ENCODE data around the gene DHX29. TPM values are rescaled to one million over a fixed set of nuclear protein-coding genes. Genes with fewer than 3 reads are reported as not detected.

DHX29 gene
- total RNA-seq, 4 donors from 2014 or later = 26.1 to 34.9 (median 30.2) TPM

GRCh38 chr5:55222092-55222984 lies 85.2 kb downstream of the DHX29 start:
- peaks cover 14 to 47% (median 32%) of the 10 kb centered on the region in 4 donors for H3K4me1 ChIP-seq
- H3K4me3 ChIP-seq = no peak overlapping the region
- H3K27me3 ChIP-seq = peaks cover 21 to 99% (median 72%) of the 10 kb centered on the region in 4 donors
- H3K36me3 ChIP-seq = no peaks in the 10 kb centered on the region
- TF ChIP-seq CTCF (IDR thresholded peaks at IDR 0.05) (no peak), POLR2AphosphoS5 (IDR thresholded peaks at IDR 0.05) (no peak), POLR2A (IDR thresholded peaks at IDR 0.05; ENCODE audit: low read depth) (no peak), EP300 (IDR thresholded peaks at IDR 0.05) (no peak)
- DNase-seq (ENCODE audit: extremely low spot score) = peak; percentile 50
- intact Hi-C loops (cut with DNase I) = no loop called here
- no peak overlapping the region for H3K27ac ChIP-seq (replicated peaks in 1 of 4)
- H3K9me3 ChIP-seq = no peaks in the 10 kb centered on the region
- 23% methylated on average over 26 of the region's 30 CpGs for WGBS

DNA sequence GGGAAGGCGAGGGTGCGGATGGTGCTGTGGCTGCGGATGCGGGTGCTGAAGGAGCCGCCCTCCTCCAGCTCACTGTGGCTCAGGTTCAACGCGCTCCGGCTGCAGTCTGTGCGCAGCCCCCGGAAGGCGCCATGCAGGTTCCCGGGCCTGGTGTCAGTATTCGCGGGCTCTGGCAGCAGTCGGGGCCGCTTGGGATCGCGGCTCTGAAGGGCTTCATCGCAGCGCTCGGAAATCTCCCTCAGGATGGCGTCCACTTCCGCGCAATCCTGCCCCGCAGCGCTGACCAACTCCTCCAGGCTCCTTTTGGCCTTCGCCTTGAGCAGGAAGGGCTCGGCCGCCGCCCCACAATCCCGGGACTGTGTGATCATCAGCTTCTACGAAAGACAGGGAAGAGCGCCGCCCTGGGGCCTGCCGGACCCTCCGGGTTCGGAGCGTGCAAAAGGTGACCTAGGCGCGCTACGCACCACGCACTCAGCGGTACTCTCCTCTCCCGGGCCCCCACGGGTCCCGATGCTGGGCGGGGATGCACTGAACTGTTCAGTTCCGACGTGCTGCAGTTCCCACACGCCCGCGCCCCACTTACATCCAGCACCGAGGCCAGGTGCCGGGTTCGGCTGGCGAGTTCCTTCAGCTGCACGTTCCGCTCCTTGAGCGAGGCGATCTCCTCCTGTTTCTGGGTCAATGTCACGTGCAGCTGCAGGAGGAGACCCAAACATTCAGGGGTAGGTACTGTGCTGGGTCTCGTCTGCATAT lies 86.9 kb downstream of the DHX29 start:
- DNase-seq (ENCODE audit: extremely low spot score) = no peak

DNA sequence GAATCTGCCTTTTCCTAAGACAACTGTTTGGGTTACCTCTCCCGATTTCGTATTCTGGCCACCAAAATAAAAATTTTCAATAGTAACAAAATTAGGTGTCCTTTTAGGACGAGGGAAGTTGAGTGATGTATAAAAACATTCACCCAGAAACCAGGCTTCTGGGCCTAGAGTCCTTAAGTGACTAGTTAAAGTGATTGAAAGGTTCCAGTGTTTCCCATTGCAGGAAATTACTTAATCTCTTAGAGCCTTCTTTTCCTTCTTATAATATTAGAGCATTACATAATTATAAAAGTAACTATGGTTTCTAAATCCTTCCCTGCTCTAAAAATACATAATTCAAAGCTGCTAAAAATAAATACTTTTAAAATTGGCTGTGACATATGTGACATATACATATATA lies 87.7 kb downstream of the DHX29 start:
- no peak overlapping the region for H3K27ac ChIP-seq (replicated peaks in 1 of 4)
- peaks cover 8 to 73% (median 51%) of the 10 kb centered on the region in 4 donors for H3K27me3 ChIP-seq
- TF ChIP-seq POLR2A (IDR thresholded peaks at IDR 0.05; ENCODE audit: low read depth) (no peak), POLR2AphosphoS5 (IDR thresholded peaks at IDR 0.05) (no peak), EP300 (IDR thresholded peaks at IDR 0.05) (no peak), CTCF (IDR thresholded peaks at IDR 0.05) (no peak)
- H3K9me3 ChIP-seq = no peaks in the 10 kb centered on the region
- H3K36me3 ChIP-seq = no peaks in the 10 kb centered on the region
- H3K4me3 ChIP-seq = no peak overlapping the region
- intact Hi-C loops (cut with DNase I) = no loop called here
- 87% methylated on average over 3 of the region's 3 CpGs for WGBS
- H3K4me1 ChIP-seq = peaks cover 9 to 34% (median 20%) of the 10 kb centered on the region in 4 donors
- DNase-seq (ENCODE audit: extremely low spot score) = peak; percentile 4

More for the DNA sequence above, 86.9 kb downstream of the DHX29 start:
- Histone ChIP-seq H3K4me1 (peaks cover 9 to 34% (median 20%) of the 10 kb centered on the region in 4 donors), H3K4me3 (peak overlapping the region; percentile 31 to 49 (median 35)), H3K27ac (replicated peaks in 1 of 4) (no peak overlapping the region), H3K9me3 (no peaks in the 10 kb centered on the region), H3K27me3 (peaks cover 11 to 81% (median 55%) of the 10 kb centered on the region in 4 donors), H3K36me3 (no peaks in the 10 kb centered on the region)
- intact Hi-C loops (cut with DNase I) = no loop called here
- 3% methylated on average over 39 of the region's 62 CpGs for WGBS
- no peak for TF ChIP-seq CTCF (IDR thresholded peaks at IDR 0.05)
- no peak for TF ChIP-seq EP300 (IDR thresholded peaks at IDR 0.05)
- no peak for TF ChIP-seq POLR2A (IDR thresholded peaks at IDR 0.05; ENCODE audit: low read depth)
- TF ChIP-seq POLR2AphosphoS5 (IDR thresholded peaks at IDR 0.05) = no peak

GRCh38 chr5:55218967-55219366 lies 88.5 kb downstream of the DHX29 start:
- Histone ChIP-seq H3K4me3 (no peak overlapping the region), H3K27me3 (peaks cover 8 to 65% (median 45%) of the 10 kb centered on the region in 4 donors), H3K4me1 (peaks cover 9 to 34% (median 20%) of the 10 kb centered on the region in 4 donors), H3K27ac (replicated peaks in 1 of 4) (no peak overlapping the region), H3K36me3 (no peaks in the 10 kb centered on the region), H3K9me3 (no peaks in the 10 kb centered on the region)
- 45% methylated on average over 4 of the region's 4 CpGs for WGBS
- DNase-seq (ENCODE audit: extremely low spot score) = peak; percentile 34
- intact Hi-C loops (cut with DNase I) = no loop called here
- TF ChIP-seq EP300 (IDR thresholded peaks at IDR 0.05) = no peak
